ENCODE results near the gene TCF4.

- TF ChIP-seq CTCF (conservative IDR thresholded peaks at IDR 0.05; ENCODE audit: low read depth in 2 of 2) (no peak), POLR2AphosphoS5 (IDR thresholded peaks at IDR 0.05; ENCODE audit: low read depth) (no peak)
Observed at GRCh38 chr18:55381277-55381676, 206.7 kb downstream of the TCF4 start.

All from GM23338 (cell line).